ENCODE data around the gene PRUNE2. TPM values are rescaled to one million over a fixed set of nuclear protein-coding genes. Genes with fewer than 3 reads are reported as not detected.

PRUNE2 gene
- polyA plus RNA-seq, 3 donors = 0.72 to 1.8 (median 1.5) TPM

DNA sequence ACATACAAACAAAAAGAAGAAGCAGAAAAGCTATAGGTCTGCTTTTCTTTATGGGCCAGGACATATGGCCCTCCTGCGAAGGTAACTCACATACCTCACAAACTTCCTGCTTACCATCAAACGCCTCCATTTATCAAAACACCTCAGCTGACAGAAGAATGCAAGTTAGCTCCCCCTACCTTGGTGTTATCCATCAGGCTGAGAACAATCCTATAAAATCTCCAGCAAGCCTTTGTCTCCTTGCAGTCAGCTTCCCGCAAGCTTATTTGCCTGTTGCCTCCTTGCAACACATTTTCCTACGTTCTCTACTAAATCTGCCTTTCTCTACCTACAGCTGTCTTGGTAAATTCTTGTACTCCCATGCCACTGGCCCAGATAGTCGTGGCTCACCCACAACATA, 164.4 kb downstream of the PRUNE2 start:
- no peak overlapping the region for H3K9ac ChIP-seq (ENCODE audit: insufficient read depth, low read length, poor library complexity, severe bottlenecking)
- TF ChIP-seq, protein P1, sequence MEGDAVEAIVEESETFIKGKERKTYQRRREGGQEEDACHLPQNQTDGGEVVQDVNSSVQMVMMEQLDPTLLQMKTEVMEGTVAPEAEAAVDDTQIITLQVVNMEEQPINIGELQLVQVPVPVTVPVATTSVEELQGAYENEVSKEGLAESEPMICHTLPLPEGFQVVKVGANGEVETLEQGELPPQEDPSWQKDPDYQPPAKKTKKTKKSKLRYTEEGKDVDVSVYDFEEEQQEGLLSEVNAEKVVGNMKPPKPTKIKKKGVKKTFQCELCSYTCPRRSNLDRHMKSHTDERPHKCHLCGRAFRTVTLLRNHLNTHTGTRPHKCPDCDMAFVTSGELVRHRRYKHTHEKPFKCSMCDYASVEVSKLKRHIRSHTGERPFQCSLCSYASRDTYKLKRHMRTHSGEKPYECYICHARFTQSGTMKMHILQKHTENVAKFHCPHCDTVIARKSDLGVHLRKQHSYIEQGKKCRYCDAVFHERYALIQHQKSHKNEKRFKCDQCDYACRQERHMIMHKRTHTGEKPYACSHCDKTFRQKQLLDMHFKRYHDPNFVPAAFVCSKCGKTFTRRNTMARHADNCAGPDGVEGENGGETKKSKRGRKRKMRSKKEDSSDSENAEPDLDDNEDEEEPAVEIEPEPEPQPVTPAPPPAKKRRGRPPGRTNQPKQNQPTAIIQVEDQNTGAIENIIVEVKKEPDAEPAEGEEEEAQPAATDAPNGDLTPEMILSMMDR (IDR thresholded peaks at IDR 0.05) = no peak
- 96% methylated on average over 3 of the region's 5 CpGs for WGBS (ENCODE audit: insufficient coverage)
- intact Hi-C loops (cut with micrococcal nuclease) = no loop called here
- H3K4me3 Mint-ChIP-seq = no peak overlapping the region
- no peak overlapping the region for H3K4me2 ChIP-seq (replicated peaks; ENCODE audit: extremely low read depth, low read length, poor library complexity, severe bottlenecking)
- peaks cover 0 to 3% (median 2%) of the 10 kb centered on the region in 3 donors for H3K27me3 Mint-ChIP-seq (ENCODE audit: low read depth in 3 of 3)
- H3K9me3 ChIP-seq (replicated peaks in 1 of 2; ENCODE audit: control insufficient read depth in 1 of 2, insufficient read depth in 1 of 2, low read length in 2 of 2) = peaks cover 14 to 20% of the 10 kb centered on the region in 2 donors
- no peaks in the 10 kb centered on the region for H3K79me2 ChIP-seq (ENCODE audit: insufficient read depth, low read length)
- no peaks in the 10 kb centered on the region for H3K4me1 Mint-ChIP-seq
- H4K20me1 ChIP-seq (ENCODE audit: insufficient read depth, low read length) = no peaks in the 10 kb centered on the region
- H3K27ac ChIP-seq (ENCODE audit: low read depth in 1 of 2, low read length in 2 of 2) = no peak overlapping the region
- H3K36me3 ChIP-seq (replicated peaks in 1 of 2; ENCODE audit: control insufficient read depth in 1 of 2, insufficient read depth in 2 of 2, low read length in 2 of 2) = no peaks in the 10 kb centered on the region
- peaks cover 12 to 22% (median 15%) of the 10 kb centered on the region in 7 donors for H3K9me3 Mint-ChIP-seq
- no peak overlapping the region for H2AFZ ChIP-seq (ENCODE audit: insufficient read depth, low read depth, low read length, poor library complexity, severe bottlenecking)
- H3K27ac Mint-ChIP-seq = no peak overlapping the region
- H3K36me3 Mint-ChIP-seq = no peaks in the 10 kb centered on the region
- H3K27me3 ChIP-seq (ENCODE audit: control insufficient read depth in 2 of 2, insufficient read depth in 2 of 2, low read length in 2 of 2) = no peaks in the 10 kb centered on the region
- no peak overlapping the region for H3K4me3 ChIP-seq (replicated peaks in 1 of 3; ENCODE audit: low read depth in 2 of 3, low read length in 3 of 3)
- no peak for DNase-seq
- H3K4me1 ChIP-seq (ENCODE audit: control insufficient read depth in 1 of 2, insufficient read depth in 2 of 2, low read length in 2 of 2) = no peaks in the 10 kb centered on the region

DNA sequence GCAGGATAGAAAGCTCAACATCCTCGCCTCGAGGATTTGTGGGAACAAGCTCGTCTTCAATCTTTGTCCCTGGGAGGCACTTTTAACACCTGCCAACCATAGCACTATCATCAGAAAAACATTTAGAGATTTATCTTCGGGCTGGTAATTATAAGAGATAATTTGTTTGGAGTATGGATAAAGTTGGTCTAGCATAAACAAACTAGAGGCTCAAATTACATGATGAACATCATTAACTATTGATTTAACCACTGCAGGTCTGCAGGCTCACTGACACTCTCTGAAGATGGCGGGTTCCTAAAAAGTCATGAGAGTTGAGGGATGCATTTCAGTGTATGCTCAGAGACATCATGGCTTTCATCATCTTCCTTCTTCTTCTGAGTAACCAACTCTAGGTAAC, 167.5 kb downstream of the PRUNE2 start:
- Histone ChIP-seq H3K4me3 (replicated peaks in 1 of 3; ENCODE audit: low read depth in 2 of 3, low read length in 3 of 3) (no peak overlapping the region), H3K79me2 (ENCODE audit: insufficient read depth, low read length) (no peaks in the 10 kb centered on the region), H3K9ac (ENCODE audit: insufficient read depth, low read length, poor library complexity, severe bottlenecking) (no peak overlapping the region), H4K20me1 (ENCODE audit: insufficient read depth, low read length) (no peaks in the 10 kb centered on the region), H3K4me2 (replicated peaks; ENCODE audit: extremely low read depth, low read length, poor library complexity, severe bottlenecking) (no peak overlapping the region), H3K36me3 (replicated peaks in 1 of 2; ENCODE audit: control insufficient read depth in 1 of 2, insufficient read depth in 2 of 2, low read length in 2 of 2) (no peaks in the 10 kb centered on the region), H3K9me3 (replicated peaks in 1 of 2; ENCODE audit: control insufficient read depth in 1 of 2, insufficient read depth in 1 of 2, low read length in 2 of 2) (peaks cover 7 to 11% of the 10 kb centered on the region in 2 donors), H3K27me3 (ENCODE audit: control insufficient read depth in 2 of 2, insufficient read depth in 2 of 2, low read length in 2 of 2) (no peaks in the 10 kb centered on the region), H2AFZ (ENCODE audit: insufficient read depth, low read depth, low read length, poor library complexity, severe bottlenecking) (no peak overlapping the region), H3K4me1 (ENCODE audit: control insufficient read depth in 1 of 2, insufficient read depth in 2 of 2, low read length in 2 of 2) (no peaks in the 10 kb centered on the region), H3K27ac (ENCODE audit: low read depth in 1 of 2, low read length in 2 of 2) (no peak overlapping the region)
- DNase-seq = no peak
- Mint-ChIP-seq H3K4me1 (no peaks in the 10 kb centered on the region), H3K27ac (no peak overlapping the region), H3K27me3 (ENCODE audit: low read depth in 3 of 3) (peaks cover 2 to 7% (median 5%) of the 10 kb centered on the region in 3 donors), H3K9me3 (peaks cover 6 to 16% (median 10%) of the 10 kb centered on the region in 7 donors), H3K4me3 (no peak overlapping the region), H3K36me3 (no peaks in the 10 kb centered on the region)
- intact Hi-C loops (cut with micrococcal nuclease) = no loop called here
- WGBS (ENCODE audit: insufficient coverage) = no CpG with 5 or more reads among the region's 5 CpGs
- TF ChIP-seq, protein P1 (IDR thresholded peaks at IDR 0.05) = no peak

Measured in CD14-positive monocyte (primary cell).